ENCODE measurements around the gene EIF2B1. TPM values are rescaled to one million over a fixed set of nuclear protein-coding genes. Genes with fewer than 3 reads are reported as not detected.

EIF2B1 gene
- total and polyA plus RNA-seq, 12 donors = 36.2 to 171 (median 55.8) TPM

DNA sequence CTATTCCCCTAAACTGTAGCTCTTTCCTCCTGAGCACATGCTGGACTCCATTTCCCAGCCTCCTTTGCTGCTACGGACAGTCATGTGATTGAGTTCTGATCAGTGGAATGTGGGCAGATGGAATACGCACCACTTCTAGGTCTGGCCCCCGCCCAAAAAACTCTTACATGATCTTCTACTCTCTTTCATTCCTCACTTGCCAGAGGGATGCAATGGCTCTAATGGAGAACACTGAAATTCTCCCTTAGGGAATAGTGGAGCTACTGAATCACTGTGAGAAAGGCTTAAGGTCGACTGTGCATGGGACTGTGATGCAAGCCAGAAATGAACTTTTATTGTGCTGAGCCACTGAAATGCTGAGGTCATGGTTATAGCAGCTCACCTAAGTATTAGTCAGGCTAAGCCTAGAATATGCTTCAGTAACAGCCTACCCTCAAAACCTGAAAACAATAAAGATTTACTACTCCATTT, 62.1 kb downstream of the EIF2B1 start:
- no peaks in the 10 kb centered on the region for H3K36me3 ChIP-seq (replicated peaks in 1 of 2)
- peak overlapping the region in 1 of 5 donors; percentile 46 for H3K27ac ChIP-seq
- peak; percentile 21 to 82 (median 66) for DNase-seq
- no peaks in the 10 kb centered on the region for H3K4me1 ChIP-seq (replicated peaks in 1 of 2)
- WGBS, 4 donors = 33 to 41% (median 36%) methylated on average over 4 of the region's 4 CpGs
- H3K27me3 ChIP-seq = no peaks in the 10 kb centered on the region
- no peaks in the 10 kb centered on the region for H3K9me3 ChIP-seq (replicated peaks in 1 of 3)
- intact Hi-C loops (cut with DNase I) = no loop called here
- TF ChIP-seq, protein P1, sequence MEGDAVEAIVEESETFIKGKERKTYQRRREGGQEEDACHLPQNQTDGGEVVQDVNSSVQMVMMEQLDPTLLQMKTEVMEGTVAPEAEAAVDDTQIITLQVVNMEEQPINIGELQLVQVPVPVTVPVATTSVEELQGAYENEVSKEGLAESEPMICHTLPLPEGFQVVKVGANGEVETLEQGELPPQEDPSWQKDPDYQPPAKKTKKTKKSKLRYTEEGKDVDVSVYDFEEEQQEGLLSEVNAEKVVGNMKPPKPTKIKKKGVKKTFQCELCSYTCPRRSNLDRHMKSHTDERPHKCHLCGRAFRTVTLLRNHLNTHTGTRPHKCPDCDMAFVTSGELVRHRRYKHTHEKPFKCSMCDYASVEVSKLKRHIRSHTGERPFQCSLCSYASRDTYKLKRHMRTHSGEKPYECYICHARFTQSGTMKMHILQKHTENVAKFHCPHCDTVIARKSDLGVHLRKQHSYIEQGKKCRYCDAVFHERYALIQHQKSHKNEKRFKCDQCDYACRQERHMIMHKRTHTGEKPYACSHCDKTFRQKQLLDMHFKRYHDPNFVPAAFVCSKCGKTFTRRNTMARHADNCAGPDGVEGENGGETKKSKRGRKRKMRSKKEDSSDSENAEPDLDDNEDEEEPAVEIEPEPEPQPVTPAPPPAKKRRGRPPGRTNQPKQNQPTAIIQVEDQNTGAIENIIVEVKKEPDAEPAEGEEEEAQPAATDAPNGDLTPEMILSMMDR (IDR thresholded peaks at IDR 0.05) = no peak
- no peak for TF ChIP-seq POLR2A (IDR thresholded peaks at IDR 0.05)
- no peak overlapping the region for H3K4me3 ChIP-seq

Small RNA genes within 50 kb of the gene (small RNA-seq; reads per million reads assigned to genes)
- gene SNORA9B = 0.25 to 0.71 reads per million in 2 donors

Other genes starting within 250 kb of the EIF2B1 start
- gene KMT5A, start 249.6 kb downstream of the EIF2B1 start, total RNA-seq = 10 to 100 TPM; 17.2 to 29.4 (median 25.1) TPM
- 10 to 100 TPM; 18.0 to 37.3 (median 23.6) TPM for gene KMT5A, start 249.6 kb downstream of the EIF2B1 start, polyA plus RNA-seq
- gene RILPL2, start 197.0 kb downstream of the EIF2B1 start, total RNA-seq = 1 to 10 TPM; 1.1 to 6.6 (median 4.4) TPM
- gene RILPL2, start 197.0 kb downstream of the EIF2B1 start, polyA plus RNA-seq = 1 to 10 TPM; 2.5 to 4.4 (median 3.8) TPM
- gene SNRNP35, start 175.5 kb downstream of the EIF2B1 start, total RNA-seq = 10 to 100 TPM; 12.5 to 37.4 (median 18.0) TPM
- gene SNRNP35, start 175.5 kb downstream of the EIF2B1 start, polyA plus RNA-seq = 100 to 1,000 TPM in 2 of 3 donors, 10 to 100 TPM in 1; 39.7 to 157 (median 104) TPM
- gene RILPL1, start 100.0 kb downstream of the EIF2B1 start, total RNA-seq = 10 to 100 TPM; 12.9 to 25.2 (median 20.1) TPM
- 10 to 100 TPM; 14.5 to 42.9 (median 38.3) TPM for gene RILPL1, start 100.0 kb downstream of the EIF2B1 start, polyA plus RNA-seq
- 100 to 1,000 TPM; 122 to 361 (median 189) TPM for gene TMED2, start 49.1 kb downstream of the EIF2B1 start, total RNA-seq
- 100 to 1,000 TPM in 1 of 3 donors, 10 to 100 TPM in 2; 25.1 to 337 (median 26.1) TPM for gene TMED2, start 49.1 kb downstream of the EIF2B1 start, polyA plus RNA-seq
- gene DDX55, start 31.6 kb downstream of the EIF2B1 start, total RNA-seq = 10 to 100 TPM in 8 of 9 donors, 1 to 10 TPM in 1; 9.8 to 34.7 (median 16.9) TPM
- gene DDX55, start 31.6 kb downstream of the EIF2B1 start, polyA plus RNA-seq = 10 to 100 TPM; 18.3 to 25.2 (median 18.3) TPM
- gene GTF2H3, start 143 bp upstream of the EIF2B1 start, total RNA-seq = 10 to 100 TPM; 10.6 to 27.8 (median 20.9) TPM
- 10 to 100 TPM in 1 of 3 donors, 1 to 10 TPM in 2; 4.2 to 35.6 (median 4.6) TPM for gene GTF2H3, start 143 bp upstream of the EIF2B1 start, polyA plus RNA-seq
- gene TCTN2, start 37.4 kb upstream of the EIF2B1 start, total RNA-seq = 10 to 100 TPM in 3 of 9 donors, 1 to 10 TPM in 6; 5.8 to 17.9 (median 9.1) TPM
- 1 to 10 TPM; 4.8 to 6.4 (median 6.0) TPM for gene TCTN2, start 37.4 kb upstream of the EIF2B1 start, polyA plus RNA-seq
- 10 to 100 TPM; 10.7 to 46.1 (median 21.5) TPM for gene ATP6V0A2, start 78.7 kb upstream of the EIF2B1 start, total RNA-seq
- gene ATP6V0A2, start 78.7 kb upstream of the EIF2B1 start, polyA plus RNA-seq = 10 to 100 TPM in 1 of 3 donors, 1 to 10 TPM in 2; 5.2 to 20.1 (median 5.7) TPM
- 1 to 10 TPM in 1 of 9 donors, under 1 TPM in 8; 0.06 to 1.5 (median 0.25) TPM for gene DNAH10, start 128.6 kb upstream of the EIF2B1 start, total RNA-seq
- under 1 TPM; 0.10 to 0.59 (median 0.32) TPM for gene DNAH10, start 128.6 kb upstream of the EIF2B1 start, polyA plus RNA-seq